Measurements from ENCODE around the gene AGPAT4. TPM values are rescaled to one million over a fixed set of nuclear protein-coding genes. Genes with fewer than 3 reads are reported as not detected.

Gene AGPAT4
- total RNA-seq, 1 donor from 2014 or later, result 6.6 TPM

- peak; percentile 89 for DNase-seq (ENCODE audit: low read depth)
Measured at GRCh38 chr6:161168281-161168891, 105.5 kb downstream of the AGPAT4 start.

DNA sequence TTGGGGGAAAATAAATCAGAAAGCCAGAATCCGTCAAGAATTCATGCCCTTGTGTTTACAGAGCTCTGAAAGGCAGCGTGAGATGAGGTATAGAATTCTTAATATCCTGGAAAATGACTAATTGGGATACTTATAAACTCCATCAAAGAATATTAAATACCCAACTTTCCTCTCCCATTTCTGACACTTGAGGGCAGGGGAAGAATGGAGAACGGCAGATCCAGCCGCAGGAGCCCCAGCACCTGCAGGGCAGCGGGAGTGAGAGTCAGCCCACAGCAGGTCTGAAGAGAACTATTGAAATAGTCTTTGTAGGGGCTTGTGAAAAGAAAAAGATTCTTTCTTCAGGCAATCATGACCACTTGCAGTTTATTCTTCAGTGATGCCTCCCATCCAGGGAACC lies 107.2 kb downstream of the AGPAT4 start:
- no peak for DNase-seq (ENCODE audit: low read depth)

GRCh38 chr6:161166176-161166575 lies 107.7 kb downstream of the AGPAT4 start:
- DNase-seq (ENCODE audit: low read depth), result peak; percentile 52

DNA sequence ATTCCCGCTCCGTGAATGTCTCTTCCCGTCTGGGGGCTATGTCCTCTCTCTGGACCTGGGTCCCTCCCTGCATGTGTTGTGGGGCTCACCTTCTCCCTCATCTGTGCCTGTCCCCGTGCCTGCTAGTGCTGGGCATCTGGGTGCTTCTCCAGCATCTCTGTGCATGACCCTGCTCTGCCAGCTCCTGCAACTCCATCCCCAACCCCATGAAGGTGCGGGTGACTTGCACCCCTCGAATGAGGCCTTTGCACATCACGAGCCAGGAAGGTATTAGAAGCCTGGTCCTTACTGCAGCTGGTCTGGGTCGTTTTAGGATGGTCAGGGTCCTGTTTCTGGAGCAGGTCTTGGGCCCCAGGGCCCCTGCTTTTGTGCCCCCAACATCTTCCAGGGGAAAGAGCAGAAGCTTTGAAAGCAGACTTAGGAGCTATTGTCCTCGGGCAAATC lies 109.7 kb downstream of the AGPAT4 start:
- DNase-seq (ENCODE audit: low read depth), result no peak

GRCh38 chr6:161163466-161164181 lies 110.2 kb downstream of the AGPAT4 start:
- no peak for DNase-seq (ENCODE audit: low read depth)

- DNase-seq (ENCODE audit: low read depth), result no peak
Measured at GRCh38 chr6:161162722-161163121, 111.1 kb downstream of the AGPAT4 start.

DNA sequence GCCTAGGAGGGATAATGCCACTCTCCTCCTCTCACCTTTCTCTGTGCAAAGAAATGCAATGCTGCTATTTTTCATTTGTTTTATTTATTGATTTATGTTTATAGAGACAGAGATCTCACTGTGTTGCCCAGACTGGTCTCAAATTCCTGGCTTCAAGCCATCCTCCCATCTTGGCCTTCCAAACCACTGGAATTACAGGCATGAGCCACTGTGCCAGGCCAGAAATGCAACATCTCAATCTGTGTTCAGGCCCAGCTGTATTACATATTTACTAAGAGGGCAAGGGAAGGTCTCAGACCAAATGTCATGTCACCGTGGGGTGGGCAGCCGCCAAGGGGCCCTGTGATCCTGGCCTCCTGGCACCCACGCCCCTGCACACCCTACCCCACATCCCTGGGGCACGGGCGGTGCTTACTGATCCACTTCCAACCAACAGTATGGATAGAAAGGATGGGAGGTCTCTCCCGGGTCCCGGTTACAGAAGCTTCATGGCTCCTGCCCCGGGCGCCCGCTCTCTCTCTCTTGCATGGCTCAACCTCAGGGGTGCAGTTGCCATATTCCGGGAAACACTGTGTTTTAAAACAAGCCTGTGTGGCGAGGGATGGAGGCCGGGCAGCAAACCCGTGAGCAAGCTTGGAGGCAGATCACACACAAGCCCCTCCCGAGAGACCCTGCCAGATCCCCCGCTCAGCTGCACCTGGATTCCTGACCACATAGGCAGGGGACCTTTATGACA lies 111.8 kb downstream of the AGPAT4 start:
- DNase-seq (ENCODE audit: low read depth), result peak; percentile 89

GRCh38 chr6:161161121-161161520 lies 112.7 kb downstream of the AGPAT4 start:
- no peak for DNase-seq (ENCODE audit: low read depth)

DNA sequence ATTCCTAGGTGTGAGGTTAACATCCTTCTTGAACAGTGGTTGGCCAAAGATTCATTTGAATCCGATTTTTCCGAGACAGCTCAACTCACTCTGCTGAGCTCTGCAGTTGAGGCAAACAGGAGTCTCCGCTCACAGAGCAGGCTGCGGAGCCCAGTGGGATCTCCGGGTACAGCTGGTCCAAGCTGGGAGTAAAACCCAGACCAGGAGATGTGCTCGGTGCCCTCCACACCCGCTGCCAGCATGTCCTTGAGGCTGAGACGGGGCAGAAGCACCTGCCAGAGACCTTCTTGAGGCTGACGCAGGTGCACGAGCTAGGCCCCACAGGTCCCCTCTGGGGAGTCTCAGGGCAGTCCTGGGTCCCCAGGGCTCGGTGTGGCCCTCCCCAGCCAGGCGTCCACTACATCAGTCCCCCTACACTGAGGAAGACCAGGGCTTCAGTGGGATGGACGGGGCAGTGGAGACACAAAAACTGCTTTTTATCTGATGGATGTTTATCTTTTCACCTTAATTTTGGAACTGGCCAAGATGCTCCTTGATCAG lies 119.0 kb downstream of the AGPAT4 start:
- DNase-seq (ENCODE audit: low read depth), result no peak

GRCh38 chr6:161153725-161154124 lies 120.1 kb downstream of the AGPAT4 start:
- no peak for DNase-seq (ENCODE audit: low read depth)

- DNase-seq (ENCODE audit: low read depth), result no peak
Measured at GRCh38 chr6:161152907-161153662, 120.8 kb downstream of the AGPAT4 start.

- no peak for DNase-seq (ENCODE audit: low read depth)
Measured at GRCh38 chr6:161152527-161152862, 121.4 kb downstream of the AGPAT4 start.

DNA sequence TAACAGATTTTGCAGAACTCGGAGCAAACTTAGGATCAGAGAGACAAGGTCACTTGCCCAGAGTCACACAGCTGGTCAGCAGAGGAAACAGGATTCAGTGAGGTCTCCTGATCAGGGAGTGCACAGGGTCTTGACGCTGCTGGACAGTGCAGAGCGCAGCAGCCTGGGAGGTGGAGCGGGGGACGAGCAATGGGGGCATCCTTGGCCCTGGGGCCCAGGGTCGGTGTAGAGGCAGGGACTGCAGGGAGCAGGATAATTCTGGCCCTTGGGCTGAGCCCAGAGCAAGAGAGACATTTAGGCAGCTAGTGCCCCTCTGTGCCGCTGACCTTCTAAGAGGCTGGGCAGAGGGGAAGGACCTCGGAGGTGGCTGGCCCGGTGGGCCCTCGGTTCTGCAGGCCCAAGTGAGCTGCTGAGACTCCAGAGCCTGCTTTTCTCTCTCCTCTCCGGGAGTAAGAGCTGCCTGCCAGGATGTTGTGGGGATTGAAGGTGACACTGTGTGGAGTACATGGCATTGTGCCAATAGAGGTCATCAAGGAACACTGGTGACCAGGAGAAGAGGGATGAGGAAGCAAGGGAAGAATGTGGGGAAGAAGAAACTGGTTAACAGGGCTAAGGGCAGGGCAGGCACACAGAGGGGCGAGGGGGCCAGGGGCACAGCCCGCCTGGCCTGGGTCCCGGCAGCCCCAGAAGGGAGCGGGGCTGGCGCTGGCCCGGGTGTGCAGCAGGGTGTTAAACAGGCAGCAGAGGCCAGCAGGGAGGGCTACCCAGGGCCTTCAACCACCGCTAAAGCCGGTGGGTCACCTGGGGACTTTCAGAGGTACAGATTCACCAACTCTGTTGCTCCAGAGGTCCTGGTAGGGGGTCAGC lies 122.0 kb downstream of the AGPAT4 start:
- no peak for DNase-seq (ENCODE audit: low read depth)

- no peak for DNase-seq (ENCODE audit: low read depth)
Measured at GRCh38 chr6:161151059-161151645, 122.7 kb downstream of the AGPAT4 start.

DNA sequence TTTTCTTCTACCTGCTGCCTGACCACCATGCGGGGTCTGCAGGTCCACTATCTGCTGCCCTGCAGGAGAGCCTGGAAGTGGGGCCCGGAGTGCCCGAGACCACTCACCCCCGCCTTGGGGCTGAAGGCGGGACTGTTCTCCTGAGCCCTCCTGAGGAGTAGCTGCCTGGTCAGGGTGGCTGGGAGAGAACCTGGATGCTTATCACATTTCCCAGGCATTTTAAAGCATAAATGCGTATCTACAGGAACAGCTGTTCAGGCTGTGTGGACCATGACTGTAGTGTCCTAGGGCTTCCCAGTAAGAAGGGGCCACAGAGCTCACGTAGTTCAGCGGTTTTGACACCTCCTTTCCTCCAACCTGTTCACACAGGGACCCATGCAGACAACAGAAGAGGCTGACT lies 123.3 kb downstream of the AGPAT4 start:
- DNase-seq (ENCODE audit: low read depth), result no peak

DNA sequence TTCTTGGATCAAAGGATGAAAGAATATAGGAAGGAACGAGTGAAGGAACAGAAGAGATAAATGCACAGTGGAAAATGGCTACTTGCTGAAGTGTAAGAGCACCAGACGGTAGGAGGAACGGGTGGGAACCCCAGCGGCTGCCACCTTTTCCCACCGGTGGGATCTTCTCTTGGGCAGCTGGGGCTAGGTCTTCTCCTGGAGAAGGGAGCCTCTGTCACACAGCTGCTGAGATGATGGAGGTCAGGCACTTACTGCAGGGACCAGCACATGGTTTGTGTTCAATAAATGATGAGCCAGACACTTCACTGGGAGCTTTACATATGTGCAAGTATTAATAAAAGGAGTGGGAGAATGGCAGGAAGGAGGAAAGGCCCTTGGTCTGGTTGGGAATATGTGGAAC lies 123.7 kb downstream of the AGPAT4 start:
- DNase-seq (ENCODE audit: low read depth), result no peak

DNA sequence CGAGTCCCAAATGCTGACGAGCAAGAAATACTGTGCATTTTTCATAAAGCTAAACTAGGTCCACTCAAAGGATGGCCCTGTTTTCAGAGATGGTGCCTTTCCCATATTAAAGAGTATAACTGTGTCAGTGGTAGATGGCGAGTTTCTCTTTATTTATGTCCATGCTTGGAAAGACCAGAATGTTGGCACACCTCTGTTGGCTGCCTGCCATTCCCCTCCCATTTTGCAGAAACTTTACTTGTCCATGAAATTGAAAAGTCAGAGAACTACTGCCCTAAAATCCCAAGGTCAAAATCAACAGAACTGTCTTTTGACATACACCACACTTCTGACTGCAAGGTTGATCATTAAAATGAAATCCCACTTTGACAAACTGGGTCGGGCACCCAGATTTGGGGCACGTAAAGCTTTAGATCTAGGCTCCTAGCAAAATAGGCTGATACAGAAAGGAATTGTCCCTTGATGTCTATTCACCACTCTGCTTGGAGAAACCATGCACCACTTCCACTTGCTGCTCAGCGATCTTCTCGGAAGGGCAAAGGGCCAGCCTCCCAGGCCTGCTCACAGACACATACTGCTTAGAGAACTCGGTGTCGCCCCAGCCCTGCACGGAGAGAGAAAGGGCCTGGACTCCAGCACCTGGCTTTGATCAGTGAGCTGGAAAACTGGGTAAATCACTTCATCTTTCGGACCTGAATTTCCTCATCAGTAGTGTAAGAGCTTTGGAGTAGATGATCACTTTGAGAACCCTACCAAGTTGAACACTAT lies 130.0 kb downstream of the AGPAT4 start:
- DNase-seq (ENCODE audit: low read depth), result no peak

DNA sequence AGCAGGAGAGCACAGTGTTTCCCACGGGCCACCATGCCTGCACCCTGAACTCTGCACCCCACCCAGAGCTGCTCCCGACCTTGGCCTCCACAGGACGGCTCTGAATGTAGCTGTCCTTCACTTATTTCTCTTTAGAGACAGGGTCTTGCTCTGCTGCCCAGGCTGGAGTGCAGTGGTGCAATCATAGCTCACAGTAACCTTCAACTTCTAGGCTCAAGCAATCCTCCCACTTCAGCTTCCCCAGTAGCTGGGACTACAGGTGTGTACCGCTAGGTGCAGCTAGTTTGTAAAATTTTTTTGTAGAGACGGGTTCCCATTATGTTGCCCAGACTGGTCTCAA lies 130.9 kb downstream of the AGPAT4 start:
- no peak for DNase-seq (ENCODE audit: low read depth)

DNA sequence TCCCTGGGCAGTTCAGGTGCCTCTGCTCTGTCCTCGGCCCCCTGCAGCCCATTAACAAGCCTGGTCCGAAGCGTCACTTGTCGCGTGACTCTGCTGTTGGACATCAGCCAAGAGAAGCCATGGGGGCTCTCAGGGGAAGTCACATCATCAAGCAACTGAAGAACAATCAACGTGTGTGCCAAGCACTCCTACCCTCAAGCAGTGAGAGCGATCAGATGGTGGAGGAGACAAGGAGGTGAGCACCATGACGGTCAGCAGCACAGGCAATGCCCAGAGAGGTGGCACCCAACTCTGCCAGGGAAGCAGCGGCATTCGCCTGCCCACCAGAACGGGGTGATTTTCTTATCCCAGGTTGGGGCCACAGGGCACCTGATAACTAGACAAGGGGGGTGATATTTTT lies 132.7 kb downstream of the AGPAT4 start:
- no peak for DNase-seq (ENCODE audit: low read depth)

GRCh38 chr6:161140554-161140875 lies 133.3 kb downstream of the AGPAT4 start:
- no peak for DNase-seq (ENCODE audit: low read depth)

Data from myocyte (in vitro differentiated cells).